MM.1S (cell line): ENCODE results near the gene GAB2.

Experiments used
- CTCF ChIP-seq: fragments of 300-600 bp; sonication (generic); IDR thresholded peaks from 2 replicates; pipeline ENCODE4 v1.5.1; 2016; ENCODE audit warnings: antibody characterized with exemption, low read length, mixed read lengths
- EZH2 ChIP-seq: fragments of 300-600 bp; sonication (generic); optimal IDR thresholded peaks from 2 replicates; pipeline ENCODE3; 2017; ENCODE audit warnings: low read depth, mild to moderate bottlenecking, antibody characterized with exemption, low read length, mixed read lengths

- TF ChIP-seq CTCF, result no peak
- no peak for TF ChIP-seq EZH2
Measured at GRCh38 chr11:78403781-78404180, 13.8 kb downstream of the GAB2 start.
